H9 (cell line): Measurements from ENCODE around the gene TENM4. TPM values are rescaled to one million over a fixed set of nuclear protein-coding genes. Genes with fewer than 3 reads are reported as not detected.

Source experiments
- DNase-seq: peaks from one replicate; pipeline ENCODE4 v3.0.0-alpha.2; 2017
- H2AFZ ChIP-seq: one replicate; pipeline ENCODE4 v1.6.1; 2013; ENCODE audit warnings: mild to moderate bottlenecking, low read length, control low read depth, moderate library complexity
- H2AK5ac ChIP-seq: 2 replicates; pipeline ENCODE4 v1.6.1; 2013; ENCODE audit warnings: low read length, control low read depth, mixed read lengths; ENCODE audit not compliant: insufficient read length
- H2BK120ac ChIP-seq: one replicate; pipeline ENCODE4 v1.6.1; 2013; ENCODE audit warnings: low read depth, mild to moderate bottlenecking, low read length, control low read depth, inconsistent platforms; ENCODE audit not compliant: poor library complexity, severe bottlenecking
- H2BK12ac ChIP-seq: 2 replicates; pipeline ENCODE4 v1.6.1; 2013; ENCODE audit warnings: low read length, control low read depth, mixed read lengths, low read depth; ENCODE audit not compliant: insufficient read length
- H2BK15ac ChIP-seq: 2 replicates; pipeline ENCODE4 v1.6.1; 2013; ENCODE audit warnings: low read depth, low read length, control low read depth
- H2BK20ac ChIP-seq: one replicate; pipeline ENCODE4 v1.6.1; 2013; ENCODE audit warnings: low read depth, mild to moderate bottlenecking, low read length, control low read depth, inconsistent platforms; ENCODE audit not compliant: poor library complexity, severe bottlenecking
- H2BK5ac ChIP-seq: 2 replicates; pipeline ENCODE4 v1.6.1; 2013; ENCODE audit warnings: low read length, control low read depth, mixed read lengths; ENCODE audit not compliant: insufficient read length
- H3K14ac ChIP-seq: 2 replicates; pipeline ENCODE4 v1.6.1; 2013; ENCODE audit warnings: low read length, control low read depth; ENCODE audit not compliant: insufficient read depth
- H3K18ac ChIP-seq: 2 replicates; pipeline ENCODE4 v1.6.1; 2013; ENCODE audit warnings: low read depth, mild to moderate bottlenecking, mixed read lengths, low read length, control low read depth; ENCODE audit not compliant: insufficient read length
- H3K23ac ChIP-seq: 2 replicates; pipeline ENCODE4 v1.6.1; 2013; ENCODE audit warnings: low read length, control low read depth, mixed read lengths, low read depth; ENCODE audit not compliant: insufficient read length
- H3K23me2 ChIP-seq: 2 replicates; pipeline ENCODE4 v1.6.1; 2013; ENCODE audit warnings: low read depth, mild to moderate bottlenecking, mixed read lengths, low read length, control low read depth; ENCODE audit not compliant: insufficient read length, poor library complexity, severe bottlenecking
- H3K27ac ChIP-seq: 2 replicates; pipeline ENCODE4 v1.5.1; 2013; ENCODE audit warnings: low read length, control low read depth, mixed read lengths, low read depth; ENCODE audit not compliant: insufficient read length
- H3K27me3 ChIP-seq: 2 replicates; pipeline ENCODE4 v1.6.1; 2013; ENCODE audit warnings: low read length, control low read depth, inconsistent platforms; ENCODE audit not compliant: insufficient read depth
- H3K4ac ChIP-seq: 2 replicates; pipeline ENCODE4 v1.6.1; 2013; ENCODE audit warnings: low read depth, mild to moderate bottlenecking, control low read depth, inconsistent platforms, low read length, moderate library complexity
- H3K4me1 ChIP-seq: 2 replicates; pipeline ENCODE4 v1.6.1; 2013; ENCODE audit warnings: low read length, control low read depth, inconsistent platforms; ENCODE audit not compliant: insufficient read depth
- H3K4me2 ChIP-seq: 2 replicates; pipeline ENCODE4 v1.6.1; 2013; ENCODE audit warnings: low read length, control low read depth, mixed read lengths; ENCODE audit not compliant: insufficient read length, insufficient read depth
- H3K56ac ChIP-seq: 2 replicates; pipeline ENCODE4 v1.6.1; 2013; ENCODE audit warnings: low read depth, mild to moderate bottlenecking, mixed read lengths, low read length, control low read depth; ENCODE audit not compliant: insufficient read length
- H3K79me1 ChIP-seq: 2 replicates; pipeline ENCODE4 v1.6.1; 2013; ENCODE audit warnings: low read depth, mild to moderate bottlenecking, moderate library complexity, low read length, control low read depth, inconsistent platforms; ENCODE audit not compliant: insufficient read depth, poor library complexity, severe bottlenecking
- H3K79me2 ChIP-seq: 2 replicates; pipeline ENCODE4 v1.6.1; 2013; ENCODE audit warnings: low read length, control low read depth, inconsistent platforms; ENCODE audit not compliant: insufficient read depth
- H3K9ac ChIP-seq: 2 replicates; pipeline ENCODE4 v1.6.1; 2013; ENCODE audit warnings: low read length, control low read depth, mixed read lengths; ENCODE audit not compliant: insufficient read length; ENCODE audit errors: extremely low read depth
- H3K9me3 ChIP-seq: one replicate; pipeline ENCODE4 v1.6.1; 2013; ENCODE audit warnings: low read depth, low read length, inconsistent platforms; ENCODE audit not compliant: control insufficient read depth
- H3T11ph ChIP-seq: one replicate; pipeline ENCODE4 v1.6.1; 2013; ENCODE audit warnings: mild to moderate bottlenecking, low read length, control low read depth, inconsistent platforms
- H4K20me1 ChIP-seq: one replicate; pipeline ENCODE4 v1.6.1; 2013; ENCODE audit not compliant: control insufficient read depth, insufficient read length, insufficient read depth
- H4K5ac ChIP-seq: 2 replicates; pipeline ENCODE4 v1.6.1; 2013; ENCODE audit warnings: low read depth, mild to moderate bottlenecking, mixed read lengths, low read length, control low read depth; ENCODE audit not compliant: insufficient read length
- H4K8ac ChIP-seq: replicated peaks from 2 replicates; pipeline ENCODE4 v1.6.1; 2013; ENCODE audit warnings: low read length, control low read depth, mixed read lengths, low read depth; ENCODE audit not compliant: insufficient read length
- H4K91ac ChIP-seq: 2 replicates; pipeline ENCODE4 v1.6.1; 2013; ENCODE audit warnings: low read depth, mild to moderate bottlenecking, moderate library complexity, mixed read lengths, low read length, control low read depth; ENCODE audit not compliant: insufficient read length
- H3K27ac Mint-ChIP-seq, 3 experiments: 2 replicates in 2 of 3; 3 replicates in 1 of 3; pipeline ENCODE4 v1.8.0; 2020 to 2021; ENCODE audit warnings: mixed read lengths in 3 of 3, mild to moderate bottlenecking in 1 of 3, moderate library complexity in 1 of 3
- H3K27me3 Mint-ChIP-seq: 2 replicates; pipeline ENCODE4 v1.8.0; 2021; ENCODE audit warnings: low read depth, mild to moderate bottlenecking, moderate library complexity, mixed read lengths
- H3K36me3 Mint-ChIP-seq, 3 experiments: 2 replicates in 2 of 3; 3 replicates in 1 of 3; pipeline ENCODE4 v1.8.0; 2020 to 2021; ENCODE audit warnings: low read depth in 3 of 3, mixed read lengths in 3 of 3; ENCODE audit not compliant: insufficient read depth in 1 of 3
- H3K4me1 Mint-ChIP-seq, 2 experiments: 2 replicates each; pipeline ENCODE4 v1.8.0; 2020; ENCODE audit warnings: mixed read lengths in 2 of 2
- H3K4me3 Mint-ChIP-seq, 2 experiments: 2 replicates in 1 of 2; 3 replicates in 1 of 2; pipeline ENCODE4 v1.8.0; 2020 to 2021; ENCODE audit warnings: mild to moderate bottlenecking in 2 of 2, mixed read lengths in 2 of 2, moderate library complexity in 1 of 2
- H3K9me3 Mint-ChIP-seq, 2 experiments: 2 replicates in 1 of 2; 3 replicates in 1 of 2; pipeline ENCODE4 v1.8.0; 2020; ENCODE audit warnings: mild to moderate bottlenecking in 2 of 2, mixed read lengths in 2 of 2, moderate library complexity in 1 of 2
- WGBS: extraction: QIAGEN DNeasy Blood & Tissue Kit; methylation state at CpG from one replicate; pipeline ENCODE4 v1.1.7; 2013; ENCODE audit warnings: missing lambda C conversion rate, low lambda C conversion rate, mixed read lengths; ENCODE audit not compliant: insufficient read length; ENCODE audit errors: extremely low coverage; 5-methylcytosine and 5-hydroxymethylcytosine counted together
- total RNA-seq: library from RNA; stranded (reverse); gene quantifications from 2 replicates; pipeline ENCODE4 v1.2.1, GENCODE V29; 2021
- TF ChIP-seq, protein P1 (sequence below): fragments of 200-600 bp; sonication (generic); conservative IDR thresholded peaks from 3 replicates; pipeline ENCODE4 v1.8.0; 2021; ENCODE audit warnings: antibody characterized with exemption, mild to moderate bottlenecking

TENM4 gene
- total RNA-seq, 1 experiment from 2014 or later, result 4.6 TPM

DNA sequence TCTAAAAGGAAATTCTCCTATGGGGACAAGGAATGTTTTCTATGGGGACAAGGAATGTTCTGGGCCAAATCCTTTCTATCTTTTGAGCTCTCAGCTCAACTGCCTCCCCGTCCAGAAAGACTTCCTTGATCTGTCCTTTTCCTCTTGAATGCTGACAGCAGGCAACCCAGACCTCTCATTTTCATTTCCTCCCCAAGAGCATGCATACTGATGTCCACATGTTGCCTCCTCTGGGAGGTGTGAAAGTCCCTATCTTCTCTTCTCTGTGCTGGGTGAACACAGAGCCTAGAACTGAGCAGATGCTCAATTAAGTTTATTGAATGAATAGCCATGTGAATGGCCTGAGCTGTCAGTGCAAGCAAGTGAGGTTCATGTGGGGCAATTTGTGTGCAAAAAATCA, 534.3 kb downstream of the TENM4 start:
- H3K79me2 ChIP-seq, result no peaks in the 10 kb centered on the region
- no peak overlapping the region for H3K9ac ChIP-seq
- no peak overlapping the region for H3K18ac ChIP-seq
- H2BK120ac ChIP-seq, result no peak overlapping the region
- H4K5ac ChIP-seq, result no peak overlapping the region
- H3K23ac ChIP-seq, result no peak overlapping the region
- Mint-ChIP-seq H3K9me3 (no peaks in the 10 kb centered on the region), H3K27ac (no peak overlapping the region), H3K27me3 (peaks cover 4% of the 10 kb centered on the region), H3K36me3 (no peaks in the 10 kb centered on the region), H3K4me3 (no peak overlapping the region), H3K4me1 (no peaks in the 10 kb centered on the region; a peak in 1 of 4 replicates)
- H3K4ac ChIP-seq, result no peak overlapping the region
- no peak overlapping the region for H3K27ac ChIP-seq
- H3K27me3 ChIP-seq, result no peaks in the 10 kb centered on the region
- no peaks in the 10 kb centered on the region for H4K20me1 ChIP-seq
- H3K56ac ChIP-seq, result no peak overlapping the region
- no peak overlapping the region for H3K14ac ChIP-seq
- TF ChIP-seq, protein P1, sequence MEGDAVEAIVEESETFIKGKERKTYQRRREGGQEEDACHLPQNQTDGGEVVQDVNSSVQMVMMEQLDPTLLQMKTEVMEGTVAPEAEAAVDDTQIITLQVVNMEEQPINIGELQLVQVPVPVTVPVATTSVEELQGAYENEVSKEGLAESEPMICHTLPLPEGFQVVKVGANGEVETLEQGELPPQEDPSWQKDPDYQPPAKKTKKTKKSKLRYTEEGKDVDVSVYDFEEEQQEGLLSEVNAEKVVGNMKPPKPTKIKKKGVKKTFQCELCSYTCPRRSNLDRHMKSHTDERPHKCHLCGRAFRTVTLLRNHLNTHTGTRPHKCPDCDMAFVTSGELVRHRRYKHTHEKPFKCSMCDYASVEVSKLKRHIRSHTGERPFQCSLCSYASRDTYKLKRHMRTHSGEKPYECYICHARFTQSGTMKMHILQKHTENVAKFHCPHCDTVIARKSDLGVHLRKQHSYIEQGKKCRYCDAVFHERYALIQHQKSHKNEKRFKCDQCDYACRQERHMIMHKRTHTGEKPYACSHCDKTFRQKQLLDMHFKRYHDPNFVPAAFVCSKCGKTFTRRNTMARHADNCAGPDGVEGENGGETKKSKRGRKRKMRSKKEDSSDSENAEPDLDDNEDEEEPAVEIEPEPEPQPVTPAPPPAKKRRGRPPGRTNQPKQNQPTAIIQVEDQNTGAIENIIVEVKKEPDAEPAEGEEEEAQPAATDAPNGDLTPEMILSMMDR, result no peak
- no peaks in the 10 kb centered on the region for H3K79me1 ChIP-seq
- no peak overlapping the region for H2BK12ac ChIP-seq
- H2BK20ac ChIP-seq, result no peak overlapping the region
- H2AFZ ChIP-seq, result no peak overlapping the region
- no peak for DNase-seq
- no peak overlapping the region for H4K91ac ChIP-seq
- H2AK5ac ChIP-seq, result no peak overlapping the region
- no peak overlapping the region for H2BK5ac ChIP-seq
- H3K23me2 ChIP-seq, result no peaks in the 10 kb centered on the region
- H4K8ac ChIP-seq, result no peak overlapping the region
- no CpG with 5 or more reads among the region's 1 CpG for WGBS
- H3T11ph ChIP-seq, result no peak overlapping the region
- H2BK15ac ChIP-seq, result no peak overlapping the region
- H3K9me3 ChIP-seq, result no peaks in the 10 kb centered on the region
- no peaks in the 10 kb centered on the region for H3K4me1 ChIP-seq
- no peak overlapping the region for H3K4me2 ChIP-seq
